Adrenal gland (tissue), 12 donors: Measurements from ENCODE around the gene RGS14. TPM values are rescaled to one million over a fixed set of nuclear protein-coding genes. Genes with fewer than 3 reads are reported as not detected.

Experiments
- DNase-seq, 7 donors: peaks; one replicate each; pipeline ENCODE4 v3.0.0-alpha.2; 2019 to 2020
- H3K27ac ChIP-seq, 5 donors: fragments of 200-600 bp; sonication (generic) in 4 of 5; 1 replicate in 3 of 5; 2 replicates in 2 of 5; pipeline versions ENCODE4 v1.5.1 to v1.8.0; 2016 to 2020; ENCODE audit warnings: mild to moderate bottlenecking in 1 of 5
- H3K27me3 ChIP-seq: fragments of 200-600 bp; 2 replicates; pipeline ENCODE4 v1.8.0; 2021
- H3K36me3 ChIP-seq, 2 donors: fragments of 200-600 bp; replicated peaks in 1 of 2; 1 replicate in 1 of 2; 2 replicates in 1 of 2; pipeline versions ENCODE4 v1.5.1 to v1.8.0; 2018 to 2022
- H3K4me1 ChIP-seq, 2 donors: fragments of 200-600 bp; replicated peaks in 1 of 2; 1 replicate in 1 of 2; 2 replicates in 1 of 2; pipeline versions ENCODE4 v1.5.1 to v1.8.0; 2018 to 2021
- H3K4me3 ChIP-seq, 4 donors: fragments of 200-600 bp; sonication (generic) in 3 of 4; one replicate each; pipeline ENCODE4 v1.5.1; 2016 to 2018
- H3K9me3 ChIP-seq, 3 donors: fragments of 200-600 bp; sonication (generic) in 1 of 3; replicated peaks in 1 of 3; 1 replicate in 2 of 3; 2 replicates in 1 of 3; pipeline versions ENCODE4 v1.5.1 to v1.8.0; 2016 to 2021
- POLR2A ChIP-seq, 2 donors: fragments of 450-650 bp; IDR thresholded peaks; one replicate each; pipeline ENCODE4 v1.6.1; 2017; ENCODE audit warnings: antibody characterized with exemption in 2 of 2, mild to moderate bottlenecking in 2 of 2, moderate library complexity in 1 of 2
- WGBS, 4 donors: extraction: QIAGEN DNeasy Blood & Tissue Kit in 2 of 4; methylation state at CpG; one replicate each; pipeline versions ENCODE4 v1.1.5 to v1.1.7; 2013 to 2017; 5-methylcytosine and 5-hydroxymethylcytosine counted together
- intact Hi-C, 2 donors: fragments of 100-400 bp; cut with DNase I; formaldehyde crosslinking; loops; one replicate each; pipeline versions ENCODE4 v1.14.1 to v1.15.0; 2022 to 2023
- polyA plus RNA-seq, 3 donors: library from polyadenylated mRNA; stranded (reverse); fragments of 200-250 nt in 2 of 3; fragments of 350-450 nt in 1 of 3; fragmentation: Illumina TruSeq in 1 of 3; extraction: RNeasy Lipid Tissue Mini Kit (QIAGEN cat#74804) in 1 of 3; gene quantifications; one replicate each; pipeline ENCODE4 v1.2.3, GENCODE V29; 2013 to 2014
- total RNA-seq, 9 donors: library from RNA; depleted of rRNA in 4 of 9; stranded (reverse); fragments of >200 nt in 4 of 9; fragments of 120-200 nt in 1 of 9; fragmentation: NEBNext Ultra II Directional in 1 of 9; extraction: Animal tissue kit (Norgen Biotek cat#: 25700) in 1 of 9; gene quantifications; one replicate each; pipeline versions ENCODE4 v1.1.0 to v1.2.4, GENCODE V29; 2013 to 2023
- TF ChIP-seq, protein P1 (sequence below), 6 experiments: fragments of 450-650 bp in 4 of 6; fragments of 200-600 bp in 2 of 6; sonication (generic) in 1 of 6; IDR thresholded peaks; 1 replicate in 5 of 6; 2 replicates in 1 of 6; pipeline versions ENCODE4 v1.5.1 to v1.8.0; 2016 to 2021; ENCODE audit warnings: antibody characterized with exemption in 6 of 6, mild to moderate bottlenecking in 2 of 6, moderate library complexity in 1 of 6
- donor health status: healthy with polysubstance abuse.
- donor health status: Bipolar disorder and iron deficiency.
- donor health status: DM: yes; HTN: yes; CAD: no.
- donor health status: DM: no; HTN: no; CAD: no.
- donor health status: DM: no; HTN: no; CAD: no.
- donor health status: DM: yes; HTN: yes; CAD: no.

The RGS14 gene
- total and polyA plus RNA-seq, 12 donors: 2.3 to 36.3 (median 15.5) TPM

DNA sequence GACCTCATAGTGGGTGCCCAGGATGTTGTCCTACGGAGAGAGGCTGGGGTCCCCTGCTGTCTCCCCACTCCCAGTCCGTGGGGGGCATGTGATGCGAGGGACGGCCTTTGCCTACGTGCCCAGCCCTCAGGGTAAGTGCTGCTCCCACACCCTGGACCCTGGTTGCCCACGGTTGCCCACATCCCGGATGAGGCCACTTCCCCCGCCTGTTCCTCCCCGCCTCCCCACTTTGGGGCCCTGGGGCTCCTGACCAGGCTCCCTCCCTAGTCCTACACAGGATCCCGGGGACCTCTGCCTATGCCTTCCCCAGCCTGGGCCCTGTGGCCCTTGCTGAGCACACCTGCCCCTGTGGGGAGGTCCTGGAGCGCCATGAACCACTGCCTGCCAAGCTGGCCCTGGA lies 28.0 kb downstream of the RGS14 start:
- intact Hi-C loops: loop anchor here in 1 of 2 donors (10.0 kb wide), 1 partner anchor 71 kb away; the partner anchor contains the start of gene MXD3

DNA sequence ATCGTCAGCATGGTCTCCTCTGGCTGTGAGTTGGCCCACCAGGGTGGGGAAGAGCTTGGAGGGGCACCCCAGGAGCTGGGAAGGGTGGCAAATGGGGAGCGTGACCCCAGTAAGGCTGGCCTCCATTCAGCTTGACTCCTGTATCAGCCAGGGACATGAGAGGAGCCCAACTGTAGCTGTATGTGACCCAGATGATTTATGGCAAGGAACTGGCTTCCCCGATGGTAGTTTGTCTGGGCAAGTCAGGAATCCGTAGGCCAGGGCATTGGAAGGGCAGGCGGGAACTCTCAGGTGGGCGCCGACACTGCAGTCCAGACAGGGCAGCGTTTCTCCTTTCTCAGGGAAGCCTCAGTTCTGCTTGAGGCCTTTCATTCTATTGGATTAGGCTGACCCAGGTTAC lies 28.8 kb downstream of the RGS14 start:
- DNase-seq: no peak
- peaks cover 12% of the 10 kb centered on the region for H3K27me3 ChIP-seq
- no peak overlapping the region for H3K4me3 ChIP-seq
- intact Hi-C loops: loop anchor here in 1 of 2 donors (10.0 kb wide), 1 partner anchor 72 kb away; the partner anchor contains the start of gene MXD3
- TF ChIP-seq, protein P1, sequence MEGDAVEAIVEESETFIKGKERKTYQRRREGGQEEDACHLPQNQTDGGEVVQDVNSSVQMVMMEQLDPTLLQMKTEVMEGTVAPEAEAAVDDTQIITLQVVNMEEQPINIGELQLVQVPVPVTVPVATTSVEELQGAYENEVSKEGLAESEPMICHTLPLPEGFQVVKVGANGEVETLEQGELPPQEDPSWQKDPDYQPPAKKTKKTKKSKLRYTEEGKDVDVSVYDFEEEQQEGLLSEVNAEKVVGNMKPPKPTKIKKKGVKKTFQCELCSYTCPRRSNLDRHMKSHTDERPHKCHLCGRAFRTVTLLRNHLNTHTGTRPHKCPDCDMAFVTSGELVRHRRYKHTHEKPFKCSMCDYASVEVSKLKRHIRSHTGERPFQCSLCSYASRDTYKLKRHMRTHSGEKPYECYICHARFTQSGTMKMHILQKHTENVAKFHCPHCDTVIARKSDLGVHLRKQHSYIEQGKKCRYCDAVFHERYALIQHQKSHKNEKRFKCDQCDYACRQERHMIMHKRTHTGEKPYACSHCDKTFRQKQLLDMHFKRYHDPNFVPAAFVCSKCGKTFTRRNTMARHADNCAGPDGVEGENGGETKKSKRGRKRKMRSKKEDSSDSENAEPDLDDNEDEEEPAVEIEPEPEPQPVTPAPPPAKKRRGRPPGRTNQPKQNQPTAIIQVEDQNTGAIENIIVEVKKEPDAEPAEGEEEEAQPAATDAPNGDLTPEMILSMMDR (IDR thresholded peaks at IDR 0.05): no peak
- TF ChIP-seq POLR2A (IDR thresholded peaks at IDR 0.05): no peak
- no peak overlapping the region for H3K27ac ChIP-seq
- H3K36me3 ChIP-seq: no peaks in the 10 kb centered on the region
- H3K9me3 ChIP-seq: no peaks in the 10 kb centered on the region
- 75 to 84% (median 82%) methylated on average over 7 to 8 of the region's 8 CpGs for WGBS, 4 donors
- H3K4me1 ChIP-seq: no peaks in the 10 kb centered on the region

More for the DNA sequence above, 28.0 kb downstream of the RGS14 start:
- DNase-seq: no peak
- H3K27me3 ChIP-seq: peaks cover 12% of the 10 kb centered on the region
- no peaks in the 10 kb centered on the region for H3K9me3 ChIP-seq
- WGBS, 4 donors: 48 to 72% (median 68%) methylated on average over 5 to 11 of the region's 11 CpGs; no CpG with 5 or more reads in 1 of the 4 donors
- H3K4me3 ChIP-seq: no peak overlapping the region
- no peaks in the 10 kb centered on the region for H3K4me1 ChIP-seq
- TF ChIP-seq, protein P1 (IDR thresholded peaks at IDR 0.05): no peak
- no peak for TF ChIP-seq POLR2A (IDR thresholded peaks at IDR 0.05)
- no peak overlapping the region for H3K27ac ChIP-seq
- no peaks in the 10 kb centered on the region for H3K36me3 ChIP-seq

DNA sequence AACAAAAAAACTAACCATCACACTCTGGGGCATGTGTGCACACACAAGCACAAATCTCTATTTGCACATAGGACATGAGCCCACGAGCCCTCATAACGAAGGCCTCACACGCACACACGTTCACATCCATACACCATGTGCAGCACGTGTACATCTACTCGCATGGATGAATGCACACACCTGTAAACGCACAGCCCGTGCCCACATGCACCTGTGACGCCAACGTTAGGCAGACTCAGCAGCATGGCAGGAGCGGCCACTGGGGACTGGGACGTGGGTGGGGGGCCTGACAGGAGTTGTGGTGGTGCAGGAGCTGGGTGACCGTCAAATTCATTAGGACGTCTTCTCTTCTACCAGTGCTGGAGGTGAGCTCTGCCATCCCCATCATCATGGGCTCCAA lies 29.7 kb downstream of the RGS14 start:
- WGBS, 4 donors: 54 to 78% (median 75%) methylated on average over 9 to 14 of the region's 14 CpGs
- no peaks in the 10 kb centered on the region for H3K36me3 ChIP-seq
- intact Hi-C loops: loop anchor here in 1 of 2 donors (10.0 kb wide), 1 partner anchor 73 kb away; the partner anchor contains the start of gene MXD3
- no peak overlapping the region for H3K4me3 ChIP-seq
- H3K27me3 ChIP-seq: peaks cover 11% of the 10 kb centered on the region
- DNase-seq: no peak
- no peak for TF ChIP-seq POLR2A (IDR thresholded peaks at IDR 0.05)
- TF ChIP-seq, protein P1 (IDR thresholded peaks at IDR 0.05): no peak
- H3K9me3 ChIP-seq: no peaks in the 10 kb centered on the region
- no peak overlapping the region for H3K27ac ChIP-seq
- H3K4me1 ChIP-seq: no peaks in the 10 kb centered on the region

DNA sequence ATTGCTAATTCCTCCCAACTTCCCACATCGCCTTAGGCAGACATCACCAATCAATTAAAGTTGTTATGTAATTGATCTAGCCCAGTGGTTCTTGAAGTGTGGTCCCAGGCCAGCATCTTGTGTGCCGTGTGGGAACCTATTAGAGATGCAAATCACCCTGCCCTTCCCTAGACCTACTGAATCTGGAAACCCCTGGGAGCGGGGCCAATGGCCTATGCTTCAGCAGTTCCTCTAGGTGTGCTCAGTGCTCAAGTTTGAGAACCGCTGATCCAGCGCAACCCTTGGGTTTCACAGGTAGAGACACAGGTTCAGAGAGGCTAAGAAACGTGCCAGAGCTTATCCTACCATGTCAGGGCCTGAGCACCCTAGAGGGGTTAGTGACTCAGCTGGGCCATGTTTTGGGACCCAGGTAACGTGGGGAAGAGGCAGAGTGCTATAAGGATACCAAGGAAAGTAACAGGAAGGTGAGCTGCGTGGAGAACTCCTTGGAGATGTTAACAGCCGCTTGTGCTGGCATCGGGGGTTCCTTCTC lies 30.9 kb downstream of the RGS14 start:
- no peak for TF ChIP-seq POLR2A (IDR thresholded peaks at IDR 0.05)
- Histone ChIP-seq H3K27me3 (peaks cover 4% of the 10 kb centered on the region), H3K9me3 (no peaks in the 10 kb centered on the region), H3K4me3 (no peak overlapping the region), H3K4me1 (no peaks in the 10 kb centered on the region), H3K36me3 (no peaks in the 10 kb centered on the region), H3K27ac (no peak overlapping the region)
- no peak for DNase-seq
- intact Hi-C loops: loop anchor here in 1 of 2 donors (10.0 kb wide), 1 partner anchor 74 kb away; the partner anchor contains the start of gene MXD3
- 86 to 90% (median 86%) methylated on average over 8 to 10 of the region's 10 CpGs for WGBS, 4 donors
